IMR-90 (cell line): ENCODE measurements around the gene PTPRG. TPM values are rescaled to one million over a fixed set of nuclear protein-coding genes. Genes with fewer than 3 reads are reported as not detected.

Source experiments
- ATAC-seq: fragments of 200-7000 bp; cut with Tn5 transposase; 2 replicates; pipeline ENCODE4 v1.9.1; 2020; ENCODE audit warnings: low read depth, mild to moderate bottlenecking, moderate library complexity
- BruUV-seq: library from RNA; stranded (reverse); fragments of 400-500 nt; replicated peaks from 2 replicates; lab custom pipeline; 2021; lab: Mats Ljungman, UMichigan
- CTCF ChIA-PET: fragments of 300-600 bp; formaldehyde crosslinking; extraction: SDS; loops from one replicate; lab custom pipeline; 2021; ENCODE audit warnings: antibody characterized with exemption; lab: Yijun Ruan, JAX
- POLR2A ChIA-PET: fragments of 300-600 bp; sonication (Branson Sonifier 250); formaldehyde crosslinking; loops from one replicate; lab custom pipeline; 2022; ENCODE audit warnings: antibody characterized with exemption; ENCODE audit not compliant: unreplicated experiment; lab: Charles Lee
- DNase-seq: peaks from one replicate; pipeline ENCODE4 v3.0.0; 2013
- H2AFZ ChIP-seq: replicated peaks from 2 replicates; pipeline ENCODE3; 2013; ENCODE audit warnings: low read length, mild to moderate bottlenecking; ENCODE audit not compliant: poor library complexity
- H2AK5ac ChIP-seq: 2 replicates; pipeline ENCODE4 v1.6.1; 2013; ENCODE audit warnings: low read depth, low read length, inconsistent platforms
- H2AK9ac ChIP-seq: replicated peaks from 2 replicates; pipeline ENCODE3; 2013; ENCODE audit warnings: mild to moderate bottlenecking, low read depth, low read length, moderate library complexity; ENCODE audit not compliant: poor library complexity
- H2BK120ac ChIP-seq: 2 replicates; pipeline ENCODE4 v1.6.1; 2013; ENCODE audit warnings: low read depth, low read length, inconsistent platforms
- H2BK15ac ChIP-seq: 3 replicates; pipeline ENCODE4 v1.6.1; 2013; ENCODE audit warnings: low read depth, low read length, inconsistent platforms
- H2BK20ac ChIP-seq: 2 replicates; pipeline ENCODE4 v1.6.1; 2013; ENCODE audit warnings: low read depth, mild to moderate bottlenecking, inconsistent platforms, low read length, moderate library complexity
- H2BK5ac ChIP-seq: 2 replicates; pipeline ENCODE4 v1.6.1; 2013; ENCODE audit warnings: mild to moderate bottlenecking, low read depth, low read length, inconsistent platforms; ENCODE audit not compliant: poor library complexity, severe bottlenecking
- H3K14ac ChIP-seq: replicated peaks from 2 replicates; pipeline ENCODE4 v1.6.1; 2013; ENCODE audit warnings: low read depth, low read length, inconsistent platforms
- H3K18ac ChIP-seq: 2 replicates; pipeline ENCODE4 v1.6.1; 2013; ENCODE audit warnings: low read depth, low read length, control low read depth
- H3K23ac ChIP-seq: 2 replicates; pipeline ENCODE4 v1.6.1; 2013; ENCODE audit warnings: low read depth, low read length, inconsistent platforms
- H3K27ac ChIP-seq: 2 replicates; pipeline ENCODE4 v1.5.1; 2013; ENCODE audit warnings: mild to moderate bottlenecking, control low read depth, low read length; ENCODE audit not compliant: insufficient read depth
- H3K27me3 ChIP-seq: 2 replicates; pipeline ENCODE4 v1.6.1; 2013; ENCODE audit warnings: low read length; ENCODE audit not compliant: control insufficient read depth, insufficient read depth
- H3K36me3 ChIP-seq: 2 replicates; pipeline ENCODE4 v1.6.1; 2013; ENCODE audit warnings: low read length, mixed read lengths; ENCODE audit not compliant: control insufficient read depth, insufficient read depth
- H3K4ac ChIP-seq: 2 replicates; pipeline ENCODE4 v1.6.1; 2013; ENCODE audit warnings: low read depth, low read length, inconsistent platforms
- H3K4me1 ChIP-seq: 2 replicates; pipeline ENCODE4 v1.6.1; 2013; ENCODE audit warnings: low read length, mixed read lengths; ENCODE audit not compliant: control insufficient read depth, insufficient read depth
- H3K4me2 ChIP-seq: 2 replicates; pipeline ENCODE4 v1.6.1; 2013; ENCODE audit warnings: low read depth, mild to moderate bottlenecking, control low read depth, low read length, moderate library complexity
- H3K4me3 ChIP-seq: 2 replicates; pipeline ENCODE4 v1.5.1; 2013; ENCODE audit warnings: low read depth, mild to moderate bottlenecking, control low read depth, low read length, moderate library complexity; ENCODE audit not compliant: insufficient read depth
- H3K56ac ChIP-seq: 2 replicates; pipeline ENCODE4 v1.6.1; 2013; ENCODE audit warnings: low read length, inconsistent platforms; ENCODE audit not compliant: insufficient read depth; ENCODE audit errors: extremely low read depth
- H3K79me1 ChIP-seq, 2 experiments: 2 replicates each; pipeline ENCODE4 v1.6.1; 2013; ENCODE audit warnings: low read length in 2 of 2, inconsistent platforms in 1 of 2, low read depth in 1 of 2
- H3K9ac ChIP-seq: 2 replicates; pipeline ENCODE4 v1.6.1; 2013; ENCODE audit warnings: low read depth, low read length, control low read depth
- H3K9me1 ChIP-seq: 2 replicates; pipeline ENCODE4 v1.6.1; 2013; ENCODE audit warnings: low read length, inconsistent platforms; ENCODE audit not compliant: insufficient read depth
- H3K9me3 ChIP-seq: 2 replicates; pipeline ENCODE4 v1.6.1; 2013; ENCODE audit warnings: low read length; ENCODE audit not compliant: control insufficient read depth, insufficient read depth
- H4K20me1 ChIP-seq: 2 replicates; pipeline ENCODE4 v1.6.1; 2013; ENCODE audit warnings: low read length, inconsistent platforms; ENCODE audit not compliant: insufficient read depth
- H4K5ac ChIP-seq: 2 replicates; pipeline ENCODE4 v1.6.1; 2013; ENCODE audit warnings: mild to moderate bottlenecking, low read depth, low read length, control low read depth
- H4K8ac ChIP-seq, 2 experiments: 2 replicates each; pipeline ENCODE4 v1.6.1; 2013; ENCODE audit warnings: low read depth in 2 of 2, low read length in 2 of 2, control low read depth in 1 of 2, inconsistent platforms in 1 of 2
- H4K91ac ChIP-seq: 2 replicates; pipeline ENCODE4 v1.6.1; 2013; ENCODE audit warnings: low read depth, low read length, inconsistent platforms; ENCODE audit not compliant: insufficient read depth
- BHLHE40 ChIP-seq: fragments of 150-350 bp; IDR thresholded peaks from 2 replicates; pipeline ENCODE4 v1.6.1; 2016; ENCODE audit warnings: mild to moderate bottlenecking, low read depth, low read length
- CEBPB ChIP-seq: IDR thresholded peaks from 2 replicates; pipeline ENCODE4 v1.6.1; 2012; ENCODE audit warnings: low read depth, low read length, improper control_type of control experiment
- CHD1 ChIP-seq: IDR thresholded peaks from 2 replicates; pipeline ENCODE4 v1.6.1; 2012; ENCODE audit warnings: low read depth, low read length, improper control_type of control experiment
- MAFK ChIP-seq: IDR thresholded peaks from 2 replicates; pipeline ENCODE4 v1.6.1; 2012; ENCODE audit warnings: low read depth, low read length, improper control_type of control experiment
- SMC3 ChIP-seq: fragments of 150-350 bp; IDR thresholded peaks from 2 replicates; pipeline ENCODE4 v1.6.1; 2016; ENCODE audit warnings: low read depth, mild to moderate bottlenecking, antibody characterized with exemption, low read length, moderate library complexity
- WGBS, 2 experiments: methylation state at CpG; one replicate each; pipeline versions ENCODE4 v1.1.5 to v1.1.7; 2013; ENCODE audit warnings: missing lambda C conversion rate in 2 of 2; ENCODE audit not compliant: insufficient read length in 1 of 2; ENCODE audit errors: extremely low coverage in 2 of 2; 5-methylcytosine and 5-hydroxymethylcytosine counted together
- dilution Hi-C: fragments of 300-500 bp; cut with HindIII; formaldehyde crosslinking; loops from one replicate; pipeline ENCODE4 v1.14.3; 2018; ENCODE audit warnings: low sequenced_read_pairs; ENCODE audit not compliant: unreplicated experiment
- in situ Hi-C: fragments of 300-500 bp; cut with MboI; formaldehyde crosslinking; loops from 3 replicates; pipeline ENCODE4 v1.14.3; 2019; ENCODE audit warnings: low sequenced_read_pairs, inconsistent platforms, mixed read lengths
- intact Hi-C: fragments of 100-400 bp; cut with micrococcal nuclease; formaldehyde crosslinking; loops from 2 replicates; pipeline ENCODE4 v1.10.0; 2022
- polyA plus RNA-seq, 3 experiments: library from polyadenylated mRNA; depleted of rRNA; stranded (reverse); fragments of >200 nt; gene quantifications; 2 replicates each; pipeline ENCODE4 v1.2.3, GENCODE V29; 2012; ENCODE audit warnings: low replicate concordance in 1 of 3
- total RNA-seq: library from RNA; depleted of rRNA; stranded (reverse); fragments of >200 nt; gene quantifications from 2 replicates; pipeline ENCODE4 v1.2.3, GENCODE V29; 2012
- TF ChIP-seq, protein P1 (sequence below): conservative IDR thresholded peaks from 2 replicates; pipeline ENCODE4 v1.5.1; 2012; ENCODE audit warnings: mild to moderate bottlenecking, low read depth, low read length, improper control_type of control experiment

PTPRG gene
- total and polyA plus RNA-seq, 2 of the 4 experiments (the other 2 are of a cell fraction), result 7.7 to 31.0 TPM

DNA sequence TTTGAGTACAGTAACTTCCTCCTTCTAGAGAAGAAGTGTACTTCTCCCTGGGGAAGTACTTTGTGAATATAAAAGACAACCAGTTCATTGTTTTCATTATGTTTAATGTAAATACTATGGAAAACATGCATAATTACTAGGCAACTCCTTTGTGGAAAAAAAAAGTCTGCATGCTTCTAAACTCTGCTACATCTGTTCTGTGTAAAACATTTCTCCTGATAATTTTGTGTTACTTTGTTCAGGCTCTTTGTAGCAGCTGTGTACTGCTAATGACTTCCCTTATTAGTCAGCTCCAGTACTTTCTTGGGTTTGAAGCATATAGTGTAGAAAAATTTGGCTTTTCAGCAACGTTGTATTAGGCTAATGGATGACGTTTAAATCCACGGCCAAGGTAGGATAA is 700.4 kb downstream of the PTPRG start:
- dilution Hi-C loops, result no loop called here
- Histone ChIP-seq H3K4me3 (no peak overlapping the region), H2AFZ (no peak overlapping the region), H3K36me3 (peaks cover 2% of the 10 kb centered on the region; the same call in 1 of the 2 replicates), H3K27me3 (no peaks in the 10 kb centered on the region), H4K91ac (no peak overlapping the region), H3K79me1 (no peaks in the 10 kb centered on the region), H2BK15ac (no peak overlapping the region), H3K14ac (no peak overlapping the region), H3K4ac (no peak overlapping the region), H3K9me3 (no peaks in the 10 kb centered on the region), H3K4me1 (no peaks in the 10 kb centered on the region), H2BK5ac (no peak overlapping the region), H4K8ac (no peak overlapping the region), H3K9ac (no peak overlapping the region), H4K20me1 (no peaks in the 10 kb centered on the region), H2BK120ac (no peak overlapping the region), H4K5ac (no peak overlapping the region), H3K9me1 (peaks cover 2% of the 10 kb centered on the region; the same call in 1 of the 2 replicates), H3K27ac (no peak overlapping the region), H3K23ac (no peak overlapping the region), H2AK9ac (no peak overlapping the region), H2BK20ac (no peak overlapping the region), H3K18ac (no peak overlapping the region), H2AK5ac (no peak overlapping the region), H3K56ac (no peak overlapping the region), H3K4me2 (no peak overlapping the region)
- POLR2A ChIA-PET, result no interaction called here
- DNase-seq (no peak), ATAC-seq (no peak; the same call in 1 of the 2 replicates)
- no peak for TF ChIP-seq CEBPB
- no peak for TF ChIP-seq BHLHE40
- TF ChIP-seq MAFK, result no peak
- TF ChIP-seq CHD1, result no peak
- TF ChIP-seq, protein P1, sequence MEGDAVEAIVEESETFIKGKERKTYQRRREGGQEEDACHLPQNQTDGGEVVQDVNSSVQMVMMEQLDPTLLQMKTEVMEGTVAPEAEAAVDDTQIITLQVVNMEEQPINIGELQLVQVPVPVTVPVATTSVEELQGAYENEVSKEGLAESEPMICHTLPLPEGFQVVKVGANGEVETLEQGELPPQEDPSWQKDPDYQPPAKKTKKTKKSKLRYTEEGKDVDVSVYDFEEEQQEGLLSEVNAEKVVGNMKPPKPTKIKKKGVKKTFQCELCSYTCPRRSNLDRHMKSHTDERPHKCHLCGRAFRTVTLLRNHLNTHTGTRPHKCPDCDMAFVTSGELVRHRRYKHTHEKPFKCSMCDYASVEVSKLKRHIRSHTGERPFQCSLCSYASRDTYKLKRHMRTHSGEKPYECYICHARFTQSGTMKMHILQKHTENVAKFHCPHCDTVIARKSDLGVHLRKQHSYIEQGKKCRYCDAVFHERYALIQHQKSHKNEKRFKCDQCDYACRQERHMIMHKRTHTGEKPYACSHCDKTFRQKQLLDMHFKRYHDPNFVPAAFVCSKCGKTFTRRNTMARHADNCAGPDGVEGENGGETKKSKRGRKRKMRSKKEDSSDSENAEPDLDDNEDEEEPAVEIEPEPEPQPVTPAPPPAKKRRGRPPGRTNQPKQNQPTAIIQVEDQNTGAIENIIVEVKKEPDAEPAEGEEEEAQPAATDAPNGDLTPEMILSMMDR, result no peak
- TF ChIP-seq SMC3, result no peak
- CTCF ChIA-PET, result no interaction called here
- in situ Hi-C loops, result no loop called here
- no TSS peak for BruUV-seq
- intact Hi-C loops, result no loop called here
- WGBS, 2 experiments, result no CpG with 5 or more reads among the region's 3 CpGs
